Hematopoietic multipotent progenitor cell treated with erythropoietin and hydrocortisone succinate and interleukin-3 and kit ligand, for 15 days (in vitro differentiated cells): ENCODE results near the gene PRR22.

ENCODE experiments used
- DNase-seq: peaks from one replicate; pipeline ENCODE4 v3.0.0-alpha.2; 2015; ENCODE audit warnings: low spot score

The PRR22 gene

GRCh38 chr19:5784581-5785147 lies at the start of gene PRR22:
Gene PRR22, minus strand, starts transcription at chr19:5784746. Its CDS starts 86 bp downstream, at chr19:5784660.
- DNase-seq: no peak

- no peak for DNase-seq
Measured at GRCh38 chr19:5832527-5833216, 48.1 kb upstream of the PRR22 start.

- no peak for DNase-seq
Measured at GRCh38 chr19:5832061-5832460, 47.5 kb upstream of the PRR22 start.

- no peak for DNase-seq
Measured at GRCh38 chr19:5831159-5831558, 46.6 kb upstream of the PRR22 start.

GRCh38 chr19:5829567-5830310 lies 45.2 kb upstream of the PRR22 start:
- no peak for DNase-seq

- DNase-seq: peak; percentile 21
Measured at GRCh38 chr19:5828661-5829566, 44.4 kb upstream of the PRR22 start.

GRCh38 chr19:5827891-5828660 lies 43.5 kb upstream of the PRR22 start:
- DNase-seq: peak; percentile 82

- DNase-seq: no peak
Measured at GRCh38 chr19:5827342-5827890, 42.9 kb upstream of the PRR22 start.

- DNase-seq: peak; percentile 13
Measured at GRCh38 chr19:5826531-5827341, 42.2 kb upstream of the PRR22 start.

GRCh38 chr19:5825178-5825577 lies 40.6 kb upstream of the PRR22 start:
- DNase-seq: no peak

GRCh38 chr19:5824751-5825150 lies 40.2 kb upstream of the PRR22 start:
- no peak for DNase-seq

- DNase-seq: no peak
Measured at GRCh38 chr19:5823579-5824281, 39.2 kb upstream of the PRR22 start.

- DNase-seq: no peak
Measured at GRCh38 chr19:5822181-5822844, 37.8 kb upstream of the PRR22 start.

- no peak for DNase-seq
Measured at GRCh38 chr19:5821521-5822180, 37.1 kb upstream of the PRR22 start.

- DNase-seq: no peak
Measured at GRCh38 chr19:5820785-5821184, 36.2 kb upstream of the PRR22 start.

- no peak for DNase-seq
Measured at GRCh38 chr19:5818594-5818993, 34.0 kb upstream of the PRR22 start.

GRCh38 chr19:5817218-5817617 lies 32.7 kb upstream of the PRR22 start:
- DNase-seq: no peak

- DNase-seq: no peak
Measured at GRCh38 chr19:5814852-5815246, 30.3 kb upstream of the PRR22 start.
